DLD1 (cell line): ENCODE measurements around the gene IMMP2L.

ENCODE experiments used
- in situ Hi-C: cut with HindIII; loops from 2 replicates; pipeline ENCODE4 v1.10.0; 2017; ENCODE audit warnings: low sequenced_read_pairs

Gene IMMP2L

GRCh38 chr7:111229916-111230315 is 332.4 kb downstream of the IMMP2L start:
- in situ Hi-C loops, result no loop called here

DNA sequence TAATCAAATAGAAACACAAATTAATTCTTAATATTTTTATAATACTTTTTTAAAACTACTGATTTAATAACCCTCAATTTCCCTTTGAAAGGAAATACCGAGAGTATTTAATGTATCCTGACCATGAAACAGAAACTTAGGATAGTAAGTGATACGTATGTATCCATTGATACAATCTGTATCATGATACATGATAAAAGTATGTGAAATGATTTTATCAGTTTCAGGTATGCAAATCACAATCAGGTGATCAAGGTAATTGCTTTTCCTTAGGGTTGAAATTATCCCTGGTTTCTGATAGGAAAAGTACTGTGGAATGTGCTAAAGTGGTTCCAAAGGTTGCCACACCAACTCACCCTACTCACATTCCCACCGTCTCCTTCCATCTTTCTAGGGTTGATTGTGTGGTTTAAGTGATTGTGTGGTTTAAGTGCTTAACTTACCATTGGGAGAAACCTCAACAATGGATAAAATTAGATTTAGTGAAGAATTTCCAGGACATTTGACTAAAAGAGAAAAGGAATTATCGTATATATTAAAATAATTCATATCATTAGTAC is 333.0 kb downstream of the IMMP2L start:
- in situ Hi-C loops, result no loop called here

DNA sequence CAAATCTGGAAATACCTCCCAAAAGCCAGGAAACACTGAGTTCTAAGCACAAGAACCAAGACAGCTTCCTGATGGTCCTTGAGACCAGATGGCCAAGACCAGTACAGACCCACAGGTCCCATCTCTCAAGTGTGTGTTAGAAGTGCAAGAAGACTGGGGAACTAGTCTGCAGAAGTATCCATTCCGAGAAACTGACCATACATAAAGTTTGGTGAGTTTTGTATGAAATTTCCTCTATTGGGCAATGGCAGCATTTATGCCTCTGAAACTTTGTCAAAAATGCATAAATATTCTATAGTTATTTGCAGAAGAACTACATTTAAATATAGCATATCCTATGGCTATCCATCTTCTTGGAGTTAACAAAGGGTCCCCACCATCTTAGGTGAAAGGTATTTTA is 333.9 kb downstream of the IMMP2L start:
- in situ Hi-C loops, result no loop called here

- in situ Hi-C loops, result no loop called here
These were observed 335.5 kb downstream of the IMMP2L start for GRCh38 chr7:111226800-111227199.

- in situ Hi-C loops, result no loop called here
These were observed 337.7 kb downstream of the IMMP2L start for GRCh38 chr7:111224354-111225231.

DNA sequence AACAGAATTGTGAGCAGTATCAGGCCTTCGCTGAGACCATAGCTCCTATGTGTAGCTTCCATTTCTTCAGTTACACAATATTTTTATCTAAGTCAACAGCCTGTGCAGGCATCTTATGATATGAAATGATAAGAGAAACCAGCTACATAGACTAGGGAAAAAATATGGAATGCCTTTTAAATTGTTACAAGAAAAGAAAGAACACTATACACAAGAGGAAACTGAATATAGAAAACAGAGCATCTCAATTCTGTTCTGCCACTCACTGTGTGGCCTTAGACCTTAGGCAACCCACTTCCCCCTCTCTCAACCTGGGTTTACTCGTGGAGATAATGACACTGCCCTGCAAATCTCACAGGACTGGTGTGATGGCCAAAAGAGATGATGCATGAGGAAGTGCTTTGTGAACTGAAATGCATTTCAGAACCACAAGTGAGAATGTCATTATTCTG is 338.5 kb downstream of the IMMP2L start:
- in situ Hi-C loops, result no loop called here

DNA sequence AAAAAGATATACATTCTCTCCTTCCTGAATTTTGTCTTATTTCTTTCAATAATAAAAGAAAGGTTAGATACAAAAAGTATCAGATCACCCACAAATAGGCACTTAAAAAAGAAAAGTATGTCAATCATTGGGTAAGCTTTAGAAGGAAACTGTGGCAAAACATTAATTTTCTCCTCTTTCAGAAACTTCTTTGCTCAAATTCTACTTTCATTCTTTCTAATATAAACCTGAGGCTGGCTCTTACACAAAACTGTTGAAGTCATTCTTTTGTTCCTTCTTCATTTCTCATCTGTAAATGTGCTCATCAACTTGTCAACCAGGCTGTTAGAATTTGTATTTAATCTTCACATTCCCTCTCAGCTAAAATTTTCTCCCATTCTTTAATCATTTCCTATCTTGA is 346.7 kb downstream of the IMMP2L start:
- in situ Hi-C loops, result no loop called here

DNA sequence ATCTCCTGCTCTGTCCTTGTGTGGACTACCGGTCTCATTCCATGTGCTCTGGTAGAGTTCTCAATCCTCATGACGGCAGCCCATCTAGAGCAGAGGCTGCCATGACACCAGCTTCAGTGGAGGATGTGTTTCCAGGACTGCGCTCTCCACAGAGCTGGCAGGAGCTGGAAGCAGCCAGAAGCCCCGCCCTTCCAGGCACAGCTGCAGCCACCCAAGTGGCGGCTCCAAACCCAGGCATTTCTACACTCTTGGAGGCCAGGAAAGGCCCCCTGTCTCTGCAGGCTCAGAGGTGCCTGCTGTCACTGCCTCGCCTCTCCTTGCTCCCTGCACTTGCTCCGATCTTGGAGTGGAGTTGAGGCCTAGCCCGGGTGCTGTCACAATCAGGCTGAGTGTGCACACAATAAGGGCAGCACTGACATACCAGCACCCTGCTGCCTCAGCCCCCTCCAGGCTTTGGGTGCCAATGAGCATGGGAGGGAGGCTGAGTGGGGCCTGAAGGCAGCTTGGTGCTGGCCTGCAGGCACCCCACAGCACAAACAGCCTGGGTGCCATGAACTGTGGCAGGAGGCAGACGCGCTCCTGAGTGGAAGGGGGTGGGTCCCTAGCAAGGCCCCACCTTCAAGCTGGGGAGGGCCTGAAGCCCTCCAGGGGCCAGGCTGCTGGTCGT is 349.3 kb downstream of the IMMP2L start:
- in situ Hi-C loops, result no loop called here

GRCh38 chr7:111210996-111211395 is 351.3 kb downstream of the IMMP2L start:
- in situ Hi-C loops, result no loop called here

GRCh38 chr7:111210043-111210442 is 352.2 kb downstream of the IMMP2L start:
- in situ Hi-C loops, result no loop called here

GRCh38 chr7:111205251-111205650 is 357.0 kb downstream of the IMMP2L start:
- in situ Hi-C loops, result no loop called here

GRCh38 chr7:111202321-111202720 is 360.0 kb downstream of the IMMP2L start:
- in situ Hi-C loops, result no loop called here

DNA sequence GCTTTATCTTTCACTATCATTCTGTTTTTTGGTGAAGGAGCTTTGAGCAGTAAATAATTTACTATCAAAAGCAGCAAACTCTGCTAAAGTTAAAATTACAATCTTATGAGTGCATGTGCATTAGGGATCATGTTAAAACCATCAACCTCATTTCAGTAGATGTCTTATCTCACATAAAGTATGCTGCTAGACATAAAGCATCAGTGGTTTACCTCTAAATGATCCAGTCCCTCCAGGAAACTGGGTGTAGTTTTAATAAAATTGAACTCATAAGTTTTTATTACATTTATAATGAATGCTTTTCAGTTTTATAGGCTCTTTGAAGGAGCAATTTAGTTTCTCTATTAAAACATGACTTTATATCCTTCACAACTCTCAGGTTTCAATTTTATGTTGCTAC is 362.6 kb downstream of the IMMP2L start:
- in situ Hi-C loops, result no loop called here

- in situ Hi-C loops, result no loop called here
These were observed 364.0 kb downstream of the IMMP2L start for GRCh38 chr7:111198255-111198654.

DNA sequence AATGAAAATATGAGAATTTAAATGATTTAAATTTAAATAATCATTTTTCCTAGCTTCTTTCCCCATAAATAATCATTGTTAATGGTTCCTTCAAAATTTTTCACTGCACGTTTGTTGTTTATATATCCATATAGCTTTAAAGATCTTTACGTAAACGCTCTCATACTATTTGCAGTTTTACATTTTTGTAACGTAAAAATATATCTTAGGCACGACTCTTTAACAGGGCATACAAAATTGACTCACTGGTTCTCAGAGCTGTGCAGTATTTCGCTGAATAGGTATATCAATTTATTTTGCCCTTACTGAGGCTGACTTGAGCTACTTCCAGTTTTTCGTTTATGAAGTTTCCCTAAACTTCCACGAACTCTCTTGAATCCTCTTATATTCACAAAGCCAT is 365.6 kb downstream of the IMMP2L start:
- in situ Hi-C loops, result no loop called here

DNA sequence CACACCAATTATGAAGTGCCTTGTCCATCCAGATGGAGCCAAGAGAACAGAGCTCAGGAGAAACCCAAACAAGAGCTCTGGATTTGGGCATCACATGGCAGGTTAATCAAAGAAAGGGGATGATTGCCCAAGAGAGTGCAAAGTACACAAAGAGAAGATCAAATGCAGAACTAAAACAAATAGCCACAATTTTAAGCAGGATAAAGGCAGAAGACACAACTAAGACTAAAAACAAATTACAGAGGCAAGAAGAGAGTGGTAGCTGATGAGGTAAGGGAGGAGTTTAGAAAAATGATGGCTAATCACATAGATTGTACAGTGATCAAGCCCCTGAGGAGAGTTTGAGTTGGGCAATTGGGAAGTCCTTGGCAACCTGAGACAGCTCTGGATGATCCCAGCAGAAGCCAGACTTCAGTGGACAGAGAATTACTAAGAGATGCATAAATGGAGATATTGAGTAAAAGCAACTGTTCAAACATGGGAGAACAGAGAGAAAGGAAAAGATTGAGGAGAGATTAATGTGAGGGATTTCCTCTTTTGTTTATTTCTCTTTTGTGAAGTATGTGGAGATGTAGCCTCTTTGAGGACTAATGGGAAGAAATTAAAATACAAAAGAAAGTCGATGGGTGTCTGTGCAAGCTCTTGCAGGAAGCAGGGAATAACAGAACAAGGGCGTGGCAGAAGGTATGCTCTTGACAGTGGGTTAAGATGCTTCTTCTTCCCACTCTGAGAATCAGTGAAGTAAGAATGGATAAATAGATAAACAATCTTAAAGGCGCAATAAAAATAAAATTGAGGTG is 369.5 kb downstream of the IMMP2L start:
- in situ Hi-C loops, result no loop called here

- in situ Hi-C loops, result no loop called here
These were observed 371.5 kb downstream of the IMMP2L start for GRCh38 chr7:111190804-111191203.

DNA sequence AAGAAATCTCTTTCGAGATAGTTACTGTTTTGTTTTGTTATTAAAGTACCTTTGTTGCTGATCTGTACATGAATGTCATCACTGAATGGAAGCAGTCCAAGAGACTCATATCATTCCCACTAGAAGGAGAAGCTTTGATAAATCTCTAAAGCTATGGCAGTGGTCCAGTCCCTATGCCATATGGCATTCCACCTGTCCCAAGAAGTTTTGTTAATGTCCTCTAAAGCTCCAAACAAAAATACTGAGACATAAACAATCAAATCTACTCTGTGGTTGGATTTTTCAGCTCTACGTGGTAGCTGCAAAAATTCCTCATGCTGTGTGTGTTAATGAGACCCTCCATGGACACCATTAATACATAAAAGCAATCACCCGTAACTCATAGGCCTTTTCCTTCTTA is 377.3 kb downstream of the IMMP2L start:
- in situ Hi-C loops, result no loop called here

DNA sequence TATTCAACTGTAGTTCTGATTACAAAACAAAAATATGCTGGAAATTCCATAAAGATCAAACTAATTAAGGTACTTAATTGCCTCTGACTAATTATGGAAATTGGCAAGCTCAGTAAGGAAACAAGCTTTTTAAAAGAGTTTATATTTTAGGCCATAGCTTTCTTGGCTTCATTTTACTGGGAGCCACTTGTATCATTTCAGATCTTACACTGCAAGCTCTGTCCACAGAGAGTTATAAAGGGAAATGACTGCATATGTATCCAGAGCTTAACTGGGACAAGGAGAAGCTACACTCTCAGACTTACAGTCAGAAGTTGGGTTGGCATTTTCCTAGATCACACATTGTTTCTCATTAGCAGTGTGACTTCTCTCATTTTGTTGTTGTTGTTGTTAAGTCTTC is 379.0 kb downstream of the IMMP2L start:
- in situ Hi-C loops, result no loop called here

- in situ Hi-C loops, result no loop called here
These were observed 382.0 kb downstream of the IMMP2L start for GRCh38 chr7:111180338-111180737.

DNA sequence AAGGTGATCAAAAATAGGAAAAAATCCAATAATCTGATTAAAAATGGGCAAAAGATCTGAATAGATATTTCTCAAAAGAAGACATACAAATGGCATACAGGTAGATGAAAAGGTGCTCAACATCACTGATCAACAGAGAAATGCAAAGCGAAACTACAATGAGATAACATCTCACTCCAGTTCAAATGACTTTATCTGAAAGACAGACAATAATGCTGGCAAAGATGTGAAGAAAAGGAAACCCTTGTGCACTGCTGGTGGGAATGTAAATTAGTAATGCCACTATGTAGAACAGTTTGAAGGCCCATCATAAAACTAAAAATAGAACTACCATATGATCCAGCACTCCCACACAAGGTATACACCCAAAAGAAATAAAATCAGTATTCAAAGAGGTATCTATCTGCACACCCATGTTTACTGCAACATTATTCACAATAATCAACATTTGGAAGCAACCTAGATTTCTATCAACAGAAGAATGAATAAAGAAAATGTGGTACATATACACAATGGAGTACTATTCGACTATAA is 386.3 kb downstream of the IMMP2L start:
- in situ Hi-C loops, result no loop called here
